Fibroblast of skin of scalp (primary cell): ENCODE results near the gene CFAP46.
"Not testable (repeated sequence)": the region's sequence is repeated elsewhere in the genome, so short reads cannot be mapped to it uniquely, and the experiment has no call there.

Source experiments
- DNase-seq: peaks from one replicate; pipeline ENCODE4 v3.0.0-alpha.2; 2013

The CFAP46 gene

DNA sequence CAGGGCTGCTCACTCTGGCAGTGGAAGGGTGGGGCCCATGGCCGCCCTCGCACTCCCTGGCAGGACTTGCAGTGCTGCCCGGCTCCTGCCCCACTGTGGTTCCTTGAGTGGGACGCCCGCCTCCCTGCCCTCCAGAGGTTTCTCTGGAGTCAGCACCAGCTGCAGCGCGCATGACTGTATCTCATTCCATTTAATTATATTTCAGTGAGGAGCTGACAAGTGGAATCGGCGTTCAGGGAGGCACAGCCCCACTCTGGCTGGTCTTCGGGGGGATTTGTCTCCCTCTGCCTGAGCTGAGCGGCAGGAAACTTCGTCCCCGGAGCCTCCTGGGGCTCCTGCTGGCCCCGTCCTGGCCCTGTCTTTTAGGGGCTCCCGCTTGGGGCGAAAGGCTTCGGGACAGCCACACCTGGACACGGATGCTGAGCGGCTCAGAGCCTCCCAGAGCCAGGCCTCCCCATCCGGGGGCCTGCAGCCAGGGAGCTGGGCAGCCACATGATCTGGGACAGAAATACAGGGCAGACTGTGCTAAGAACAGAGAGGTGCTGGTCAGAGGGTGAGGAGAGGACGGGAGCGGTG is 81.2 kb downstream of the CFAP46 start:
- no peak for DNase-seq

DNA sequence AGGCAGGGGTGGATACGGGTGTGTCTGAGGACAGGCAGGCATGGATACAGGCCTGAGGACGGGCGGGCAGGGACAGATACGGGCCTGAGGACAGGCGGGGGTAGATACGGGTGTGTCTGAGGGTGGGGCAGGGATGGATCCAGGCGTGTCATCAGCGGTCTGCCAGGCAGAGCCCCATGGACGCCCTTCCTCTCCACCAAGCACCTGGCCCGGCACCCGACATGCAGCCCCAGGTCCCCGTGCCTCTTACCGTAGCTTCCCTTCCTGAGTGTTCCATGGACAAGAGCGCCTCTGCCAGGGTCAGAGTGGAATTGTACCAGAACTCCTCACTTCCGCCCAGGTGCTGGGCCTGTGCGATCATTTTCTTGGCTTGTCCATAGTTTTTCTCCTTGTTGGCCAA is 81.8 kb downstream of the CFAP46 start:
- no peak for DNase-seq

DNA sequence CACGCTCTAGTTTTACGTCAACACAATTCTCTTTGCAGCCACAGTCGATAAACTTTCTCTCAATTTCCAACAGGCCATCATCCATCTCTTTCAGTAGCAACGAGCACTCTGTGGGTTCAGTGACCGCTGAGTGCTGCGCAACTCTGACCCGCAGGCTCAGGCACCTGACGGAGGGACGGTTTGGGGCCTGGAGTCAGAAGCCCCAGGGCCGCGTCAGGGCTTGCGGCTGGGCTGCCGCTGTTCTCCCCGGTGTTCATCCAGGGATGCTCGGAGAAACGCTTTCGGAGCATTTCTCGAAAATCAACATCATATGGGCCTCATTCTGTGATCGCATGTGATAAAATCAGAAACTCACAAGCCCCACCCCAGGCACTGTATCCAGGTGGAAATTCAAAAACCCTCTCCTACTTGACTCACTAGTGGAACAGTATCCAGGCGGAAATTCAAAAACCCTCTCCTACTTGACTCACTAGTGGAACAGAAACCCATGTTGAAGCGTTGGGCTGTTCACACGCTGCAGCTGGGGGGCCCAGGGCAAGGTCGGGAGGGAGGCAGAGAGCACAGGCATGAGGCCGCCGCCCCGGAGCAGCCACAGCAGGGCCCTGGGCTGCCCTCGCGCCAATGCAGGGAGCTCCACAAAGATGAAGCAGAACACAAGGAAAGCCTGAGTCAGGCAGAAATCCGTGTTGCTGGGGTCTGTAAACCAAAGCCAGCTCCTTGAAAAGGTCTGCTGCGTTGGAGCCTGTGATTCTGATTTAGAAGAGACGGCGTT is 83.1 kb downstream of the CFAP46 start:
- DNase-seq, result no peak

DNA sequence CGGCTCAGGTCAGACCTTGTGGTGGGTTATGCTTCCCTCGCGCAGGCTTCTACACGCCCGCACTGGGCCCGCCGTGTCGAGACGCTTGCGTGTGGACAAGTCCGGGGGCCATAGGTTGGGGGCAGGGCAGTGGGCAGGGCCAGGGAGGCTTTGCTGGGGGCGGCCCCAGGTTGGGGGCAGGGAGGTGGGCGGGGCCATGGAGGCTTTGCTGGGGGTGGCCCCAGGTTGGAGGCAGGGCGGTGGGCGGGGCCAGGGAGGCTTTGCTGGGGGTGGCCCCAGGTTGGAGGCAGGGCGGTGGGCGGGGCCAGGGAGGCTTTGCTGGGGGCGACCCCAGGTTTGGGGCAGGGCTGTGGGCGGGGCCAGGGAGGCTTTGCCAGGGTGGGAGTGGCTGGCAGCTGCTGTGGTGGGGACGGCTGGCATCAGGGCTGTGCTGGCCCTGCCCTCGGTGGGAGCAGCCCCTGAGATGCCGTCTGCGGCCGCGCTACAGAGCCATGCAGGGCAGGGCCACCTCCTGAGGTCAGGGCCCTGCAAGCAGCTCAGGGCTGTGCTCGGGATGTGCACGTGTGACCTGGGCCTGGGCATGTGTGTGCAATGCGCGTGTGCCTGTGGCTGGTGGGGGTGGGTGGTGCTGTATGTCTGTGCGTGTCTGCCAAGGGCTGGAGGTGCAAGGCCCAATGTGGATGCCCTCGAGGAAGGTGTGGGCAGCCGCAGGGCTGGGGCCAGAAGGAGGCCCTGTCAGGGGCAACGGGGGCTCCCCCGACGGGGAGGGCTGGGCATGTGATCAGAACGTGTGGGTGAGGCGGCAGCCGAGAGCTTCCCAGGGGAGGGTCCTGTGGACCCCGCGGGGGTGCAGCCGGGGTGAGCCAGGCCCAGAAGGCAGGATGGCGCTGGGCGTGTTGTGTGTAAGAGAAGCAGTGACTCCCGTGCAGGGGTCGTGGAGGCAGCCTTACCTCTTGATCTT is 84.0 kb downstream of the CFAP46 start:
- no peak for DNase-seq

GRCh38 chr10:132856869-132857524 is 85.4 kb downstream of the CFAP46 start:
- no peak for DNase-seq

GRCh38 chr10:132855889-132856288 is 86.5 kb downstream of the CFAP46 start:
- DNase-seq, result no peak

GRCh38 chr10:132851451-132851850 is 90.9 kb downstream of the CFAP46 start:
- no peak for DNase-seq

DNA sequence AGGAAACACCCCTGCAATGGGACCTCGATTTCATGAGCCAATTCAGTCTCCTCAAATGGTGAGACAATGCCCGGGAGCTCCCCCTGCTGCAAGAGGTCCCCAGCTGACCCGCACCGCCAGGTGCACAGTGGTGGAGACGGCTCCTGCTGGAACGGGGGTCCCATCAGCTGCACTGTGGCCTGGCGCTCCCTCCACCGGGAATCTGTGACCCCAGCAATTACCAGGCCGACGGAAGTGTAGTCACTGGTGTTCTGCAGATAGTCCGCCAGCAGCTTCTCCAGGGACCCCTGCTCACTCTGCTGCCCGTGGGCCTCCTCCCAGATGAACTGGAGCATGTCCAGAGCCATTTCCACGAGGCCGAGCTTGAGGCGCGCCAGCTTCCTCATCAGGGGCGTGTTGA is 91.5 kb downstream of the CFAP46 start:
- DNase-seq, result no peak

DNA sequence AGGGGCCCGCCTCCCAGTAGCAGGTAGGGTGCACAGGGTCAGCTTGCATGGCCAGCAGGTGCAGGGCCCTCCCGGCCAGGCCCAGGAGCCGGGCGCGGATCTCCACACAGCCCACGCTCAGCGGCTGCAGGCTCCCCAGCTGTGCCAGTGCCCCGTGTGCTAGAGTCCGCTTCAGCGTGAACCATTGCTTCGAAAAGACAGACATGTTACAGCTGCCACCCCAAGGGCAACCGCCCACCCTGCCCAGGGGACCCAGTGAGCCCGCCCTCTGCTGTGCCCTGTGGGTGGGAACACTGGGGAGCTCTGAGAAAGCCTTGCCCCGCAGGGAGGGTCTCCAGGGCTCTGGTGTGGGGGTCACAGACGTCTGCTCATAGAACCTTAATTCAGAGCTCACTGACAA is 92.1 kb downstream of the CFAP46 start:
- DNase-seq, result no peak

- DNase-seq, result no peak
These were observed 92.8 kb downstream of the CFAP46 start for GRCh38 chr10:132849546-132850031.

- DNase-seq, result no peak
These were observed 93.3 kb downstream of the CFAP46 start for GRCh38 chr10:132848951-132849545.

DNA sequence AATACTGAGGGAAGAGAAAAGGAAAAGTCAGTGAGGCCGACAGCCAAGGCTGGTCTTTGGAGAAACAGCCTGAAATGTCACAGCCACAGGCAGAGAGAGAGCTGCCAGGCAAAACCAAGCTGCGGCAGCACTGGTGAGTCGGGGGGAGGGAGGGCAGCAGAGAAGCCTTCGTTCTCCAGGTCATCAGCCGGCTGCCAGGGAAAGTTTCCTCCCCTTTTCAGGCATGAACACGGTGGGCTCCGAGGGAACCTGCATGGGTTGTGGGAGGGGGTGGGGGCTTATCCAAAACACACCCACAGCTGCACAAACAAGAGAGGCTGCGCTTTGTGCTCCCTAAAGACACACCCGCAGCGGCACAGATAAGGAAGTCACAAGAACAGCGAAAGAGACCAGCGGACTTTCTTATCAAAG is 94.1 kb downstream of the CFAP46 start:
- no peak for DNase-seq

GRCh38 chr10:132847856-132848255 is 94.5 kb downstream of the CFAP46 start:
- DNase-seq, result no peak

- DNase-seq, result no peak
These were observed 95.0 kb downstream of the CFAP46 start for GRCh38 chr10:132847416-132847777.

GRCh38 chr10:132846631-132847415 is 95.5 kb downstream of the CFAP46 start:
- no peak for DNase-seq

GRCh38 chr10:132845780-132846595 is 96.4 kb downstream of the CFAP46 start:
- no peak for DNase-seq

DNA sequence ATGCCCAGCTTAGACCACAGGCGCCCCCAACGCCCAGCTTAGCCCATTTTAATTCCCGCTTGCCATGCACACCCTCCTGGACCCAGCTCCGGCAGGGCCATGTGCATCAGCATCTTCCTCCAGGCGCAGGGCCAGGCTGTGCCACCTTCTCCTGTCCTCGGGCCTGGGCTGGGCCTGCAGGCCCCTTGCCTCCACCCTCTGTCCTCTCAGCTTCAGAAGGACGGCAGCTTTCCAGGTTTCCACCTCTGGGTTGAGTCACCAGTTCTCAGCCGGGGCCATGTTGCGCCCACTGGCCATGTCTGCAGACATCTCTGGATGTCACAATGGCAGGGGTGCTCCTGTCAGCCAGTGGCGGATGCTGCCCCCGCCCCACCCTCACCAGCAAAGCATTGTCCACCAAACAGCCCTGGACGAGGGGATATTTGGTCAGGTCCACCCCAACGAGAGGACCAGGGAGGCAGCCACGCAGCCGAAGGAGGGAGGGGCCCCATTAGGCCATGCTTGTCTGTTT is 97.3 kb downstream of the CFAP46 start:
- no peak for DNase-seq

DNA sequence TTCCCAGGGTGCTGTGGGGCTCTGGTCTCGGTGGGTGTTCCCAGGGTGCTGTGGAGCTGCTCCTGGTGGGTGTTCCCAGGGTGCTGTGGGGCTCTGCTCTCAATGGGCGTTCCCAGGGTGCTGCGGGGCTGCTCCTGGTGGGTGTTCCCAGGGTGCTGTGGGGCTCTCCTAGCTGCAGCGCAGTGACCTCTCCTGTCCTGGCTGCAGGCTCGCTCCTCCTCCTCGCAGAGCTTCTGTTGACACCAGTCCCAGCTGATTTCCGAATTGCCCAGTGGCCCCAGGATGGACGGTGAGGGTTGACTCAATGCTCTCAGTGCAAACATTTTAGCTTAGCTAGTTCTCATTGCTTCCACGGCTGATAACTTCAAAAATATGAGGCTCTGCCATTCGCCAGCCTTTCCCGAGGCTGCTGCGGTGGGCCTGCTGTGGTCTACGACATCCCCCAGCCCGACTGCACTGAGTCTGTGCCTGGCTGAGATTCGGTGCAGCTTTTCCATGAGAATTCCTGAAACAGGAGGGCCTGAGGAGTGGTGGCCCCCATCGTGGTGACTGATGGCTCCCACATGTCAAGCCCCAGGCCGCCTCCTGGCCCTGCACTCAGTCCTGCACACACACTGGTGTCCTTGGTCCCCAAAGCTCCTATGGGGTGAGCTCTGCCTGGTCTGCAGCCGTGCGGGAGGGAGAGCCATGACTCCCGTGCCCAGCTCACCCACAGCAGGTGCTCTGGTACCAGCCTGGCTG is 98.1 kb downstream of the CFAP46 start:
- DNase-seq, result no peak

- DNase-seq, result not testable (repeated sequence)
These were observed 99.1 kb downstream of the CFAP46 start for GRCh38 chr10:132843276-132843675.

GRCh38 chr10:132842397-132842796 is 100.0 kb downstream of the CFAP46 start:
- DNase-seq, result no peak
